GM10266 (cell line): ENCODE results near the gene ZBP1.

Experiments used
- DNase-seq: peaks from one replicate; pipeline ENCODE4 v3.0.0; 2012; ENCODE audit errors: extremely low spot score
- TF ChIP-seq, protein P1 (sequence below): IDR thresholded peaks from 2 replicates; pipeline ENCODE4 v1.5.1; 2012; ENCODE audit warnings: mild to moderate bottlenecking, low read depth; ENCODE audit not compliant: control insufficient read depth, insufficient read depth; ENCODE audit errors: missing control alignments

Gene ZBP1

GRCh38 chr20:57589728-57590484 is 30.3 kb downstream of the ZBP1 start:
- TF ChIP-seq, protein P1, sequence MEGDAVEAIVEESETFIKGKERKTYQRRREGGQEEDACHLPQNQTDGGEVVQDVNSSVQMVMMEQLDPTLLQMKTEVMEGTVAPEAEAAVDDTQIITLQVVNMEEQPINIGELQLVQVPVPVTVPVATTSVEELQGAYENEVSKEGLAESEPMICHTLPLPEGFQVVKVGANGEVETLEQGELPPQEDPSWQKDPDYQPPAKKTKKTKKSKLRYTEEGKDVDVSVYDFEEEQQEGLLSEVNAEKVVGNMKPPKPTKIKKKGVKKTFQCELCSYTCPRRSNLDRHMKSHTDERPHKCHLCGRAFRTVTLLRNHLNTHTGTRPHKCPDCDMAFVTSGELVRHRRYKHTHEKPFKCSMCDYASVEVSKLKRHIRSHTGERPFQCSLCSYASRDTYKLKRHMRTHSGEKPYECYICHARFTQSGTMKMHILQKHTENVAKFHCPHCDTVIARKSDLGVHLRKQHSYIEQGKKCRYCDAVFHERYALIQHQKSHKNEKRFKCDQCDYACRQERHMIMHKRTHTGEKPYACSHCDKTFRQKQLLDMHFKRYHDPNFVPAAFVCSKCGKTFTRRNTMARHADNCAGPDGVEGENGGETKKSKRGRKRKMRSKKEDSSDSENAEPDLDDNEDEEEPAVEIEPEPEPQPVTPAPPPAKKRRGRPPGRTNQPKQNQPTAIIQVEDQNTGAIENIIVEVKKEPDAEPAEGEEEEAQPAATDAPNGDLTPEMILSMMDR = no peak
- DNase-seq = no peak

DNA sequence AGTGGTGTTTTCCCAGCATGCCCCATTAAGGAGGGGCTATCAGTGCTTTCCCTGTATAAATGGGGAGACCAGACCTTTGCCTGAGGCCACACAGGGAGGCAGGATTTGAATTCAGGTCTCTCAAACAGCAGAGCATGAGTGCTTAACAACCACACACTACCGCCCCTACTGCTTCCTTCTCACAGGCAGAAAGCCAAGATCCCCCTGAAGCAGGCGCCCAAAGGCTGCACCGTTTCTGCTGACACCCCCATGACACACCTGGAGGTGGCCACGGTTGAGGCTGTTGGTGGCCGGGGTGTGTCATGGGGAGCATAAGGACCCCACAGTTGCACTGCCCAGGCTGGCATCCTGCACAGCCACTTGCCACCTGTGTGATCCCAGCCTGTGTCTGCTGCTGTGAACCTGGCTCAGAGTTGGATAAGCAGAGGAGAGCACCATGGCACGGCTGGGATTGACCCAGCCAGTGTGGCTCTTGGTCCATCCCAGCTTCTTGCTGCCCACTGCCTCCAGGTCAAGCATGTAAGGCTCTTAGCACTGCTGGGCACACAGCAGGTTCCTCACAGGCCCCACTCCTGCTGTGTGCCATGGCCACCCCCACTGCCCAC is 31.0 kb downstream of the ZBP1 start:
- DNase-seq = no peak
- TF ChIP-seq, protein P1 = no peak

DNA sequence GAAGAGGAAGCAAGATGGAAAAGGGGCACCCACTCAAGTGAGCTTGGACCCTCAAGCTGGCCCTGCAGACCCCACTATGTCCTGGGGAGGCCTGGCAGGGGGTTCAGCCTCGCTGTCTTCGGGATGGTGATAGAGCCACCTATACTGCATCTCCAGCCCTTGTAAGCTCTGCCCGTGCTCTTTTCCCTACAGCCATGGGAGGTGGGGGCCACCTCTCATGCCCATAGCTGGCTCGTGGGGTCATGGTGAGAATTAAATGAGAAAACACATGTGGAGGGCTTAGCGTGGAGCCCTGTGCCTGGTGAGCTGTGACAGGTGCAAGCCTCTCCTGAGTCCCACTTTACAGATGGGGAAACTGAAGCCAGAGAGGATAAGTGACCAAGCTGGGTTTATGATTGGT is 31.6 kb downstream of the ZBP1 start:
- TF ChIP-seq, protein P1 = no peak
- DNase-seq = no peak

DNA sequence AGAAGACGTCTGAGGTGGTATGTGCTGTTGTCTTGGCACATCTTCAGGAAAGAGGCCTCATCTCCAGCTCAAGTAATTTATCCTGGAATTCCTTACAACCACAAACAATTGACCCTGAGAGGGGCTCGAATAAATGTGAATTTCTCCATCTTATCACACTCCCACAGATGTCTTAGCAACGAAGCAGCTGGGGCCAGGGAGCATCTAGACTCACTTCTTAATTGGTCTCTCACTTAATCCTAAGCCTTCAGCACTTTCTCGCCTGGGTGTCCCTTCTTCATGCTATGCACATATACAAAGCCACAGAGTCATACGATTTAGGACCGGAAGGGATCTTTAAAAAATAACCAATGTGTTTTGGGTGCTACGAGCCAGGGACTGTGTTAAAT is 32.2 kb downstream of the ZBP1 start:
- DNase-seq = no peak
- TF ChIP-seq, protein P1 = no peak

DNA sequence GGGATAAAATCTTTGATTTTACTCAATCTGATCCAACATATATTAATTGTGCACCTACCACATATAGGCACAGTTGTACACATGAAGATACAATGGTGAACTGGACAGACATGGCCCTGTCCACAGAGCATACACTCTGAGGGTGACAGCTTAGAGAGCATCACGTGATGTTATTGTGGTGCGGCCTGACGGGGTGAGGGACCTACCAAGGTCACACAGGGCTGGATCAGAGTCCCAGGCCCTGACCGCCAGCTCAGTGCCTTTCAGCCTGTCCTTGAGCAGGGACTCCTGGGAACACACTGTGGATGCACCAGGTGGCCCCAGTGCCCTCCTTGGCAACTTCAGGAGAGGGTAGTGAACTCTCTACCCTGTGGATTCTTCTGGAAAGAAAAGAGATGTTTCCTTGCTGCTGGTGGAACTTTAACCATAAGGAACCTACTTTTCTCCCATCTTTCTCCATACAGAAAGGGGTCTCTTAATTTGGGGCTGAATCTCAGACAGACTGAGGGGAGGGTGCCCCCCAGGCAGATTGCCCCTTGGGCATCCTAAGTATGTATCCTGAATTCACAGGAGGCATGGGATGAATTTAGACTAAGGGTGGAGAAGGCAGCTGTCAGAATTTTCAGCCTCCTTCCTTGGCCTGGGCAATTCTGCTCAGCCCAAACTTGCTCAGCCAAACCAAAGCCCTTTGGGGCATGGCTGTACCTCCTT is 32.8 kb downstream of the ZBP1 start:
- no peak for DNase-seq
- TF ChIP-seq, protein P1 = no peak

- no peak for DNase-seq
- TF ChIP-seq, protein P1 = no peak
Observed at GRCh38 chr20:57586943-57587277, 33.3 kb downstream of the ZBP1 start.

DNA sequence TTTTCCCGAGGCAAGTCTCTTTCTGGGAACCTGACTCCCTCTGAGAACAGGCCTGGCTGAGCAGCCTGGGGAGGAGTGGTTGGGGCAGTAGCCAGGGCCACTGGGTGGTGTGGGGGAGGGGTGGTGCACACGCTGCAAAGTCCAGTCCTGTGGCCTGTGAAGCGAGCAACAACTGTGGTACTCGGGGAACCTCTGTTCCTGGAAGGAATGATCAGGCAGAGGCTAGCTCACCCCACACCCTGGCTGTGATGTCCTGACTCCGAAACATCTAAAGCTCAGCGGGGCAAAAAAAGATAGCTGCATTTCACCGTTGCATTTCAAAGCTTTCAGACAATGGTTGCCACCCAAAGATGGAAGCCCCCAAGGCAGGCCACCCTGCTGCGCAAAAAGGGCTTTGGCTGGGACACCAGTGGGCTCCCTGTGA is 33.8 kb downstream of the ZBP1 start:
- no peak for DNase-seq
- TF ChIP-seq, protein P1 = no peak
